ENCODE results near the gene CASP14.

DNA sequence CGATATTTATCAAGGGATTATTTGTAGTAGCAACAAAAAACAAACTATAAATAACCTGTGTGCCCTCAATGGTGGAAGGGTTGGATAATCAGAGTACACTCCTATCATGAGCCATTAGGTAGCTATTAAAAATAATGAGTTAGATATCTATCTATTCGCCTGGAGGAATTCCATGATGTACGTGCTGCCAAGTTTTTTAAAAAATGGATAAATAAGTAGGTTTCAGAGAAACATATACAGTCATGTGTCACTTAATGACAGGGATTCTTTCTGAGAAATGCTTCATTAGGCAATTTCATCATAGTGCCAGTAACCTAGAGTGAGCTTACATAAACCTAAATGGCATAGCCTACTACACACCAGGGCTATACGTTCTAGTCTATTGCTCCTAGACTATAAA, 26.5 kb downstream of the CASP14 start:
- TF ChIP-seq, protein P1, sequence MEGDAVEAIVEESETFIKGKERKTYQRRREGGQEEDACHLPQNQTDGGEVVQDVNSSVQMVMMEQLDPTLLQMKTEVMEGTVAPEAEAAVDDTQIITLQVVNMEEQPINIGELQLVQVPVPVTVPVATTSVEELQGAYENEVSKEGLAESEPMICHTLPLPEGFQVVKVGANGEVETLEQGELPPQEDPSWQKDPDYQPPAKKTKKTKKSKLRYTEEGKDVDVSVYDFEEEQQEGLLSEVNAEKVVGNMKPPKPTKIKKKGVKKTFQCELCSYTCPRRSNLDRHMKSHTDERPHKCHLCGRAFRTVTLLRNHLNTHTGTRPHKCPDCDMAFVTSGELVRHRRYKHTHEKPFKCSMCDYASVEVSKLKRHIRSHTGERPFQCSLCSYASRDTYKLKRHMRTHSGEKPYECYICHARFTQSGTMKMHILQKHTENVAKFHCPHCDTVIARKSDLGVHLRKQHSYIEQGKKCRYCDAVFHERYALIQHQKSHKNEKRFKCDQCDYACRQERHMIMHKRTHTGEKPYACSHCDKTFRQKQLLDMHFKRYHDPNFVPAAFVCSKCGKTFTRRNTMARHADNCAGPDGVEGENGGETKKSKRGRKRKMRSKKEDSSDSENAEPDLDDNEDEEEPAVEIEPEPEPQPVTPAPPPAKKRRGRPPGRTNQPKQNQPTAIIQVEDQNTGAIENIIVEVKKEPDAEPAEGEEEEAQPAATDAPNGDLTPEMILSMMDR (conservative IDR thresholded peaks at IDR 0.05; ENCODE audit: low read depth in 2 of 2) = no peak
- TF ChIP-seq EZH2 (IDR thresholded peaks at IDR 0.05; ENCODE audit: low read depth, unreplicated experiment) = no peak
- TF ChIP-seq JUNB (IDR thresholded peaks at IDR 0.05; ENCODE audit: unreplicated experiment) = no peak
- no peak for TF ChIP-seq EZH2phosphoT487 (IDR thresholded peaks at IDR 0.05; ENCODE audit: unreplicated experiment)
- TF ChIP-seq POLR2AphosphoS5 (IDR thresholded peaks at IDR 0.05; ENCODE audit: low read depth) = no peak
- TF ChIP-seq STAT1 (IDR thresholded peaks at IDR 0.05; ENCODE audit: unreplicated experiment) = no peak
